Psoas muscle (tissue), 8 donors: Measurements from ENCODE around the gene UBA52. TPM values are rescaled to one million over a fixed set of nuclear protein-coding genes. Genes with fewer than 3 reads are reported as not detected.

Source experiments
- ATAC-seq, 4 donors: fragments of 200-7000 bp; cut with Tn5 transposase; one replicate each; pipeline ENCODE4 v1.9.1; 2020; ENCODE audit warnings: moderate library complexity in 3 of 4, mild to moderate bottlenecking in 2 of 4
- DNase-seq, 2 donors: peaks; one replicate each; pipeline ENCODE4 v3.0.0-alpha.2; 2020
- H3K27ac ChIP-seq: fragments of 200-600 bp; one replicate; pipeline ENCODE4 v1.8.0; 2022
- H3K27me3 ChIP-seq, 3 donors: fragments of 200-600 bp in 1 of 3; one replicate each; pipeline versions ENCODE4 v1.6.1 to v1.8.0; 2013 to 2022; ENCODE audit warnings: low read length in 2 of 3, mild to moderate bottlenecking in 2 of 3, moderate library complexity in 1 of 3; ENCODE audit not compliant: insufficient read depth in 3 of 3
- H3K36me3 ChIP-seq, 2 donors: fragments of 200-600 bp in 1 of 2; one replicate each; pipeline versions ENCODE4 v1.6.1 to v1.8.0; 2013 to 2022; ENCODE audit warnings: low read depth in 1 of 2, mild to moderate bottlenecking in 1 of 2, moderate library complexity in 1 of 2; ENCODE audit not compliant: insufficient read depth in 1 of 2
- H3K4me1 ChIP-seq: fragments of 200-600 bp; one replicate; pipeline ENCODE4 v1.8.0; 2022
- H3K4me3 ChIP-seq: fragments of 200-600 bp; one replicate; pipeline ENCODE4 v1.8.0; 2022; ENCODE audit warnings: mild to moderate bottlenecking
- H3K9me3 ChIP-seq: fragments of 200-600 bp; one replicate; pipeline ENCODE4 v1.8.0; 2022
- CTCF ChIP-seq: fragments of 200-600 bp; IDR thresholded peaks from one replicate; pipeline ENCODE4 v1.8.0; 2022; ENCODE audit warnings: antibody characterized with exemption
- WGBS, 3 donors: extraction: QIAGEN DNeasy Blood & Tissue Kit; methylation state at CpG; one replicate each; pipeline versions ENCODE4 v1.1.6 to v1.1.7; 2013; 5-methylcytosine and 5-hydroxymethylcytosine counted together
- intact Hi-C, 2 donors: fragments of 100-400 bp; cut with DNase I; formaldehyde crosslinking; loops; one replicate each; pipeline versions ENCODE4 v1.11.0 to v1.14.2; 2022
- polyA plus RNA-seq, 3 donors: library from polyadenylated mRNA; stranded (reverse); fragments of 200-250 nt; gene quantifications; one replicate each; pipeline ENCODE4 v1.2.3, GENCODE V29; 2013
- total RNA-seq, 4 donors: library from RNA; stranded (reverse); fragmentation: NEBNext Ultra II Directional in 2 of 4; extraction: Animal tissue kit (Norgen Biotek cat#: 25700) in 2 of 4; gene quantifications; one replicate each; pipeline versions ENCODE4 v1.2.1 to v1.2.4, GENCODE V29; 2021 to 2023
- donor health status: healthy with polysubstance abuse.
- donor health status: DM: no; HTN: no; CAD: no; lungs with moderate emphysema.
- donor health status: Bipolar disorder and iron deficiency.
- donor health status: healthy.
- donor health status: DM: yes; HTN: yes; CAD: no.
- donor health status: DM: no; HTN: no; CAD: no.
- donor health status: DM: no; HTN: no; CAD: no.
- donor health status: DM: yes; HTN: yes; CAD: no.

The UBA52 gene
- total and polyA plus RNA-seq, 7 donors = 877 to 1,553 (median 1,005) TPM

GRCh38 chr19:18526316-18526715, 45.3 kb upstream of the UBA52 start:
- no peaks in the 10 kb centered on the region for H3K9me3 ChIP-seq
- H3K4me1 ChIP-seq = no peaks in the 10 kb centered on the region
- TF ChIP-seq CTCF = no peak
- ATAC-seq (no peak), DNase-seq (no peak)
- WGBS, 3 donors = 81 to 89% (median 85%) methylated on average over 9 of the region's 9 CpGs
- peaks cover 0 to 5% of the 10 kb centered on the region in 2 donors for H3K36me3 ChIP-seq
- intact Hi-C loops = no loop called here
- H3K27ac ChIP-seq = no peak overlapping the region
- H3K4me3 ChIP-seq = no peak overlapping the region
- no peaks in the 10 kb centered on the region for H3K27me3 ChIP-seq

- TF ChIP-seq CTCF = no peak
- ATAC-seq (peak in 1 of 4 donors; percentile 12), DNase-seq (no peak)
- Histone ChIP-seq H3K27me3 (no peaks in the 10 kb centered on the region), H3K4me3 (no peak overlapping the region), H3K4me1 (no peaks in the 10 kb centered on the region), H3K9me3 (no peaks in the 10 kb centered on the region), H3K36me3 (peaks cover 0 to 34% of the 10 kb centered on the region in 2 donors), H3K27ac (no peak overlapping the region)
- WGBS, 3 donors = 73 to 78% (median 77%) methylated on average over 7 of the region's 7 CpGs
- intact Hi-C loops = no loop called here
Measured at GRCh38 chr19:18529782-18530181, 41.9 kb upstream of the UBA52 start.

- no peak overlapping the region for H3K4me3 ChIP-seq
- no peaks in the 10 kb centered on the region for H3K4me1 ChIP-seq
- no peak for TF ChIP-seq CTCF
- no peak overlapping the region for H3K27ac ChIP-seq
- intact Hi-C loops = no loop called here
- no peaks in the 10 kb centered on the region for H3K9me3 ChIP-seq
- H3K36me3 ChIP-seq = peaks cover 0 to 50% of the 10 kb centered on the region in 2 donors
- DNase-seq (no peak), ATAC-seq (no peak)
- WGBS, 3 donors = 89 to 95% (median 92%) methylated on average over 8 to 9 of the region's 9 CpGs
- no peaks in the 10 kb centered on the region for H3K27me3 ChIP-seq
Measured at GRCh38 chr19:18531485-18531884, 40.2 kb upstream of the UBA52 start.

- no peak overlapping the region for H3K4me3 ChIP-seq
- no peaks in the 10 kb centered on the region for H3K27me3 ChIP-seq
- WGBS, 3 donors = 96% methylated on average over 22 of the region's 22 CpGs
- ATAC-seq = no peak
- no peak overlapping the region for H3K27ac ChIP-seq
- intact Hi-C loops = no loop called here
- no peak for DNase-seq
- no peaks in the 10 kb centered on the region for H3K9me3 ChIP-seq
- TF ChIP-seq CTCF = no peak
- H3K36me3 ChIP-seq = peaks cover 0 to 58% of the 10 kb centered on the region in 2 donors
- no peaks in the 10 kb centered on the region for H3K4me1 ChIP-seq
Measured at GRCh38 chr19:18532168-18532890, 39.3 kb upstream of the UBA52 start.

GRCh38 chr19:18533058-18533457, 38.6 kb upstream of the UBA52 start:
- Histone ChIP-seq H3K4me1 (no peaks in the 10 kb centered on the region), H3K27ac (no peak overlapping the region), H3K36me3 (peaks cover 0 to 65% of the 10 kb centered on the region in 2 donors), H3K9me3 (no peaks in the 10 kb centered on the region), H3K27me3 (no peaks in the 10 kb centered on the region), H3K4me3 (no peak overlapping the region)
- no peak for DNase-seq
- intact Hi-C loops = no loop called here
- no peak for ATAC-seq
- TF ChIP-seq CTCF = no peak
- 93 to 98% (median 94%) methylated on average over 4 of the region's 4 CpGs for WGBS, 3 donors
